Activated naive CD4-positive, alpha-beta T cell treated with anti-CD3 and anti-CD28 coated beads, Interleukin-2, amount 10 ng/mL, durations not matched to agents 7 days and 5 days (primary cell): Measurements from ENCODE around the gene SHB.

Experiments
- CTCF ChIA-PET: fragments of 350-600 bp; sonication (Branson Sonifier 250); formaldehyde crosslinking; loops from one replicate; lab custom pipeline; 2021; ENCODE audit warnings: antibody characterized with exemption; lab: Charles Lee
- DNase-seq: peaks from one replicate; pipeline ENCODE4 v3.0.0-alpha.2; 2020
- H3K27ac Mint-ChIP-seq: one replicate; pipeline ENCODE4 v1.8.0; 2021; ENCODE audit warnings: mild to moderate bottlenecking, moderate library complexity, mixed read lengths
- H3K27me3 Mint-ChIP-seq: one replicate; pipeline ENCODE4 v1.8.0; 2021; ENCODE audit warnings: mild to moderate bottlenecking, mixed read lengths
- H3K36me3 Mint-ChIP-seq: one replicate; pipeline ENCODE4 v1.8.0; 2021; ENCODE audit warnings: mixed read lengths
- H3K4me1 Mint-ChIP-seq: one replicate; pipeline ENCODE4 v1.8.0; 2021; ENCODE audit warnings: mixed read lengths
- H3K4me3 Mint-ChIP-seq: one replicate; pipeline ENCODE4 v1.8.0; 2021; ENCODE audit warnings: mild to moderate bottlenecking, moderate library complexity, mixed read lengths
- H3K9me3 Mint-ChIP-seq: one replicate; pipeline ENCODE4 v1.8.0; 2021; ENCODE audit warnings: mixed read lengths

The SHB gene

GRCh38 chr9:38023661-38024035 is 45.4 kb downstream of the SHB start:
- Mint-ChIP-seq H3K4me3 (no peak overlapping the region), H3K27ac (no peak overlapping the region), H3K9me3 (no peaks in the 10 kb centered on the region), H3K27me3 (peaks cover 18% of the 10 kb centered on the region), H3K4me1 (no peaks in the 10 kb centered on the region), H3K36me3 (no peaks in the 10 kb centered on the region)
- DNase-seq = no peak
- CTCF ChIA-PET = interaction anchor here (0.6 kb wide), 1 partner anchor 111 kb away, joined by 3 read pairs; no protein-coding TSS in a partner anchor

GRCh38 chr9:38022995-38023394 is 46.0 kb downstream of the SHB start:
- no peaks in the 10 kb centered on the region for H3K36me3 Mint-ChIP-seq

DNA sequence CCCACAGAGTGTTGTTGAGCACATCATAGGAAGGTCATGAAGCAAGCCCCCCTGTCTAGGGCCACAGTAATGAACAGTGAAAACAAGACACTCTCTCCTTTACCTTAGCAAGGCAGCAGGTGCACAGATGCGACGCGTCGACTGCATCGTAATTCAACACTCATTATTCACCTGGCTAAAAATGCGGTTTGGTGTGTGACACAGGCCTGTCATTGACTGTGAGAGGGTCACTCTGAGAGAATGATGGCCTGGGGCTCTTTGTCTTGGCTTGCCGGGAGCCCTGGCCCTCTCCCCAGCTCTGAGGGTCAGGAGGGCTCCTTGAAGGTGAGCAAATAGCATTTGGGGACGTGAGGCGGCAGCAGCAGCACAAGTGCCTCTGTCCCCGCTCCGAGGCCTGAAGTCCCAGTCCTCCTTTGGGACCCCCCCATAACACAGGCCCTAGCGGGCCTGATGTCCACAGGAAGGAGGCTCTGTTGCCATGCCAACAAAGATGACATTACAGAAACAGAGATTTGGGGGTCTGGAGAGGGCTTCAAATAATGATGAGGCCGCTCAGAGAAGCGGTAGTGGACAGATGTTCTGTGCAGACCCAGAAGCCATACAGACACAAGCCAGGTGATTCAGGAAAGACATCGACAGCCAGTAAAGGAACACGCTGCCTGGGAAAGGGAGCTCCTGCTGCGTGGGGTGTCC is 46.7 kb downstream of the SHB start:
- no peak for DNase-seq
- H3K4me1 Mint-ChIP-seq = no peaks in the 10 kb centered on the region
- no peak overlapping the region for H3K27ac Mint-ChIP-seq
- H3K36me3 Mint-ChIP-seq = no peaks in the 10 kb centered on the region
- no peaks in the 10 kb centered on the region for H3K9me3 Mint-ChIP-seq
- H3K4me3 Mint-ChIP-seq = no peak overlapping the region
- CTCF ChIA-PET = no interaction called here
- peaks cover 27% of the 10 kb centered on the region for H3K27me3 Mint-ChIP-seq

More at GRCh38 chr9:38022995-38023394, 46.0 kb downstream of the SHB start:
- H3K27me3 Mint-ChIP-seq = peaks cover 21% of the 10 kb centered on the region
- no peak for DNase-seq
- H3K27ac Mint-ChIP-seq = no peak overlapping the region
- no peaks in the 10 kb centered on the region for H3K4me1 Mint-ChIP-seq
- no peaks in the 10 kb centered on the region for H3K9me3 Mint-ChIP-seq
- CTCF ChIA-PET = no interaction called here
- no peak overlapping the region for H3K4me3 Mint-ChIP-seq

GRCh38 chr9:38020151-38021076 is 48.6 kb downstream of the SHB start:
- CTCF ChIA-PET = no interaction called here
- Mint-ChIP-seq H3K27ac (no peak overlapping the region), H3K36me3 (no peaks in the 10 kb centered on the region), H3K9me3 (no peaks in the 10 kb centered on the region), H3K27me3 (peaks cover 41% of the 10 kb centered on the region), H3K4me3 (no peak overlapping the region), H3K4me1 (no peaks in the 10 kb centered on the region)
- no peak for DNase-seq

DNA sequence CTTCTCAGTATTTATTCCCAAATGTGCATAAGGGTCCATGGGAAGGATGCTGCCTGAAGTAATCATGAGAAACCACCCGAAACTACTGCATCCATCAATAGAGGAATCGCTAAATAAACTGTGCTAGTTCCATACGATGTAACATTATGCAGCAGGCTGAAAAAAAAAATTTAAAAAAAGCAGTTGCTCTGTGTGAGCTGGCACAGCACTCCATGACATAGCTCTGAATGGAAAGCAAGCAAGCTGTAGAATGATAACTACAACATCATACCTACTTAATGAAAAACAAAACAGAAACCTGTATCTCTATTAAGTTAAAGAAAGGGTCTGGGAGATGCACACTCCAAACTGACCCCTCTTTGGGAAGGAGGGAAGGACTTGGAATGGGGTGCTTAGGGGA is 49.3 kb downstream of the SHB start:
- CTCF ChIA-PET = no interaction called here
- DNase-seq = no peak
- Mint-ChIP-seq H3K4me3 (no peak overlapping the region), H3K36me3 (no peaks in the 10 kb centered on the region), H3K27ac (no peak overlapping the region), H3K27me3 (peaks cover 41% of the 10 kb centered on the region), H3K4me1 (no peaks in the 10 kb centered on the region), H3K9me3 (no peaks in the 10 kb centered on the region)

- Mint-ChIP-seq H3K27me3 (peaks cover 38% of the 10 kb centered on the region), H3K36me3 (no peaks in the 10 kb centered on the region), H3K9me3 (no peaks in the 10 kb centered on the region), H3K4me1 (no peaks in the 10 kb centered on the region), H3K4me3 (no peak overlapping the region), H3K27ac (no peak overlapping the region)
- no peak for DNase-seq
- CTCF ChIA-PET = no interaction called here
Observed at GRCh38 chr9:38018958-38019602, 49.9 kb downstream of the SHB start.

GRCh38 chr9:38018241-38018957 is 50.6 kb downstream of the SHB start:
- no peak overlapping the region for H3K27ac Mint-ChIP-seq
- H3K36me3 Mint-ChIP-seq = no peaks in the 10 kb centered on the region
- no peak for DNase-seq
- H3K9me3 Mint-ChIP-seq = no peaks in the 10 kb centered on the region
- no peak overlapping the region for H3K4me3 Mint-ChIP-seq
- CTCF ChIA-PET = no interaction called here
- H3K4me1 Mint-ChIP-seq = no peaks in the 10 kb centered on the region
- peaks cover 38% of the 10 kb centered on the region for H3K27me3 Mint-ChIP-seq

- CTCF ChIA-PET = interaction anchor here (0.6 kb wide), 1 partner anchor 99 kb away, joined by 4 read pairs; no protein-coding TSS in a partner anchor
- H3K36me3 Mint-ChIP-seq = no peaks in the 10 kb centered on the region
Observed at GRCh38 chr9:38017885-38018186, 51.2 kb downstream of the SHB start.

DNA sequence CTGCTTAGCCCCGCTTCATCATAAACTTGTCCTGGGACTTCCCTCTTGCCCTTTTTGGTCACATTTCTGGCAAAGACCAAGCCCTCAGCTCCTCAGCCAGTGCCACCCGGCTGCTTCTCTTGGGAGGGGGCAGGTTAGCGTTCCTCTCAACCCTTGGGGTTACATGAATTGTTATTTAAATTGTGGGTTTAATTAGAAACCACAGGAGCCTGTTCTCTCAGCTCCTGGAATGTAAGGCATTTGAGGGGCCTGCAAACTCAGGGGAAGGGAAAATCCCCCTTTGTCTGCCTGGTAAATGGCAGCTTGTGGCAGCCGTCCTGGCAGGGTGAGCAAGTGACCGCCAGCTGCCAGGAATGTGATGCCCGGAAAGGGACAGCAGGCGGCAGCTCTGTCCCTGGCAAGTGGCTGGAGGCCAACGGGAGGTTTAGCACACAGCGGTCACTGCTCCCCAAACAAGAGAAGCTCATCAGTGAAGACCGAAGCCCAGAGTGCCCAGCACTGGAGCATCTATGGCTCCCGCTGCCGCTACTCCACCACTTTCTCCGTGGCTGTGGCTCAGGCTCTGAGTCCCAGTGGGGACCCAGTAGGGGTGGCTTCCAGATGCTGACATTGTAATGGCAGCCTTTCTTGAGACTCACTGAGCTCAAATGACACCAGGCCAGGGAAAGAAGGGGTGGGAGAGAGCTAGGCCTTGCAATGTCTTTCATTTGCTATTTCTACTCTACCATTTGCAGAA is 51.7 kb downstream of the SHB start:
- Mint-ChIP-seq H3K27ac (no peak overlapping the region), H3K9me3 (no peaks in the 10 kb centered on the region), H3K4me1 (no peaks in the 10 kb centered on the region), H3K36me3 (no peaks in the 10 kb centered on the region), H3K27me3 (peaks cover 38% of the 10 kb centered on the region), H3K4me3 (no peak overlapping the region)
- CTCF ChIA-PET = interaction anchor here (0.6 to 1.0 kb wide), 2 partner anchors 9 to 100 kb away, joined by 3 to 4 read pairs; no protein-coding TSS in a partner anchor
- no peak for DNase-seq

More at GRCh38 chr9:38017885-38018186, 51.2 kb downstream of the SHB start:
- Mint-ChIP-seq H3K27ac (no peak overlapping the region), H3K4me1 (no peaks in the 10 kb centered on the region), H3K27me3 (peaks cover 38% of the 10 kb centered on the region), H3K4me3 (no peak overlapping the region), H3K9me3 (no peaks in the 10 kb centered on the region)
- no peak for DNase-seq

DNA sequence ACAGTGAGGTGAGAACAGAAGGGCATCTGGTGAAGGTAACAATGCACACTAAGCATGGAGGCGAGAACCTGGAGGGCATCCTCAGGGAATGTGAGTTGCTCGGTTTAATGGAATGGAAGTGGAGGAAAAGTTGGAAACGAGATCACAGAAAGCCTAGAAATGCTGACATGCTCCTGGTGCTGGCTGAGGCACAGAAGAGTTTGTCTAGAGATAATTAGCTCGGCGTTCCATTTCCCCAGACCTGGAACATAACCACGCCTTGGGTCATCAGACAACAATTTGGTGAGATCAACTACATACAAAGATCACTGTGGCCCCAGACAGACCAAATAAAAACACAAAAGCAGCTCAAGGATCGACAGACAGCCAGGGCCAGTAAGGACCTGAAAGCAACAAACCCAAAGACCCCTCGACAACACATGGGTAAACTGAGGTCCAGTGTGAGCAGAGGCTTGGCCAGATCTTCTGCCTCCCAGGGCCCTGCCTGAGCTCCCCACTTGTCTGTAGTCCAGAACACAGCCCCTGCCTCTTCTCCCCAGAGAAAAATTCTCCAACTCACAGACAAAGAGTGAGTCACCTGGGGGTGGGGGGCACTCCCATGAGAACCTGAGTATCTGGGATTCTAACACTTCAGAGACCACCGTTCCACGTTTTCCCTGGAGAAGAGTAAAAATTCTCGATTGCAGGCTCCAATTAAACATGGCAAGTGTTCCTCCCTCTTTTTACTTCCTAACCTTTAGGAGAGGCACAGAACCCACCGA is 52.5 kb downstream of the SHB start:
- H3K9me3 Mint-ChIP-seq = no peaks in the 10 kb centered on the region
- no peak overlapping the region for H3K27ac Mint-ChIP-seq
- H3K27me3 Mint-ChIP-seq = peaks cover 41% of the 10 kb centered on the region
- no peaks in the 10 kb centered on the region for H3K4me1 Mint-ChIP-seq
- H3K4me3 Mint-ChIP-seq = no peak overlapping the region
- no peak for DNase-seq
- H3K36me3 Mint-ChIP-seq = no peaks in the 10 kb centered on the region
- CTCF ChIA-PET = interaction anchor here (0.9 to 1.0 kb wide), 2 partner anchors 9 to 10 kb away, joined by 3 read pairs; no protein-coding TSS in a partner anchor

DNA sequence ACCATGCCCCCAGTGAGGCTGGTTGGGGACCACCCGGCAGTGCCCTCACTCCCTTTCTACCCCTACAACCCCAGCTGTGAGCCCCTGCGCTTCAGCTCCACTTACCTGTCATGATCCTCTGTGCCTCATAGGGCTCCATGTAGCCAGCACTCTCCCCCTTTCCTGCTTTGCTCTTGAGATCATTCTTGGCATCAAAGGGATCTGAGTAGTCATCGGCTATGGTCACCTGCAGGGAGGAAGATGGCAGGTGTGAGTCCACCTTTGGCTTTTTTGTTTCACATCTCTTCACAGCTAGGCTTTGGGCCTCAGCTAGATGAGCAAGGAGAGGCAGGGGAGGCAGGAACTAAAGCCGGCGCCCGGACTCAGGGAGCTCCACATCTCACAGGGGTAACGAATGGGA is 53.1 kb downstream of the SHB start:
- Mint-ChIP-seq H3K36me3 (no peaks in the 10 kb centered on the region), H3K27ac (no peak overlapping the region), H3K4me1 (no peaks in the 10 kb centered on the region), H3K4me3 (no peak overlapping the region), H3K27me3 (peaks cover 40% of the 10 kb centered on the region), H3K9me3 (no peaks in the 10 kb centered on the region)
- CTCF ChIA-PET = interaction anchor here (0.9 kb wide), 1 partner anchor 10 kb away, joined by 3 read pairs; no protein-coding TSS in a partner anchor
- DNase-seq = no peak

- no peak for DNase-seq
- H3K9me3 Mint-ChIP-seq = no peaks in the 10 kb centered on the region
- CTCF ChIA-PET = no interaction called here
- no peak overlapping the region for H3K27ac Mint-ChIP-seq
- H3K4me3 Mint-ChIP-seq = no peak overlapping the region
- H3K4me1 Mint-ChIP-seq = no peaks in the 10 kb centered on the region
- peaks cover 34% of the 10 kb centered on the region for H3K27me3 Mint-ChIP-seq
- H3K36me3 Mint-ChIP-seq = no peaks in the 10 kb centered on the region
Observed at GRCh38 chr9:38015266-38015665, 53.8 kb downstream of the SHB start.
